Hepatocyte (in vitro differentiated cells): ENCODE measurements around the gene USP10.

Experiments used
- EZH2phosphoT487 ChIP-seq: fragments of 200-600 bp; sonication (generic); IDR thresholded peaks from one replicate; pipeline ENCODE4 v1.6.1; 2018; ENCODE audit warnings: antibody characterized with exemption, mild to moderate bottlenecking, low read depth, moderate library complexity; ENCODE audit not compliant: unreplicated experiment, severe bottlenecking
- TF ChIP-seq, protein P1 (sequence below): fragments of 200-600 bp; sonication (generic); IDR thresholded peaks from 2 replicates; pipeline ENCODE4 v1.5.1; 2016; ENCODE audit warnings: antibody characterized with exemption, mild to moderate bottlenecking; ENCODE audit not compliant: poor library complexity

DNA sequence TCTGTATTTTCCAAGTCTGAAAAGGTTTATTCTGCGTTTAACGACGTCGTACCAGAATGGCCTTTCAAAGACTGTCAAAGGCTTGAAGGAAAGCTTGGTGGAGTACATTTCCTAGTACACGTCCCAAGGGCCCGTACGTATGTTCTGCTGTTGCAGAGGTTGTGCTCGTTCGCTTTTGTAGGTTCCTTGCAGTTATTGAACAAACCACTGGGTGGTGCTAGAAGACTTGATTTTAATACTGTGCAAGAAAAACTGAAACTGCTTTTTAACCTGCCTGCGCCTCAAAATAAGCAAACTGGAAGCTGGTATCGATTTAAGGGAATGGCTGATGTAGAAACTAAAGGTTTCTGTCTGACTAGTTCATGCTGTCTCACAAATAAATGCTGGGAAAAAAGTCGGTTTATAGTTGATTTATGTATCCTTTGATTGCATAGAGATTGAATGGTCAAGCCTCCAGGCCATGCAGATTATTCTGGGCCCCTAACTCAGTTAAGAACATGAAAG lies 54.6 kb downstream of the USP10 start:
- TF ChIP-seq, protein P1, sequence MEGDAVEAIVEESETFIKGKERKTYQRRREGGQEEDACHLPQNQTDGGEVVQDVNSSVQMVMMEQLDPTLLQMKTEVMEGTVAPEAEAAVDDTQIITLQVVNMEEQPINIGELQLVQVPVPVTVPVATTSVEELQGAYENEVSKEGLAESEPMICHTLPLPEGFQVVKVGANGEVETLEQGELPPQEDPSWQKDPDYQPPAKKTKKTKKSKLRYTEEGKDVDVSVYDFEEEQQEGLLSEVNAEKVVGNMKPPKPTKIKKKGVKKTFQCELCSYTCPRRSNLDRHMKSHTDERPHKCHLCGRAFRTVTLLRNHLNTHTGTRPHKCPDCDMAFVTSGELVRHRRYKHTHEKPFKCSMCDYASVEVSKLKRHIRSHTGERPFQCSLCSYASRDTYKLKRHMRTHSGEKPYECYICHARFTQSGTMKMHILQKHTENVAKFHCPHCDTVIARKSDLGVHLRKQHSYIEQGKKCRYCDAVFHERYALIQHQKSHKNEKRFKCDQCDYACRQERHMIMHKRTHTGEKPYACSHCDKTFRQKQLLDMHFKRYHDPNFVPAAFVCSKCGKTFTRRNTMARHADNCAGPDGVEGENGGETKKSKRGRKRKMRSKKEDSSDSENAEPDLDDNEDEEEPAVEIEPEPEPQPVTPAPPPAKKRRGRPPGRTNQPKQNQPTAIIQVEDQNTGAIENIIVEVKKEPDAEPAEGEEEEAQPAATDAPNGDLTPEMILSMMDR: peak; percentile 90
- TF ChIP-seq EZH2phosphoT487: no peak
